ENCODE measurements around the gene DNAAF5.
"Not testable (repeated sequence)": the region's sequence is repeated elsewhere in the genome, so short reads cannot be mapped to it uniquely, and the experiment has no call there.

The DNAAF5 gene

GRCh38 chr7:730501-731439, 4.3 kb downstream of the DNAAF5 start:
- DNase-seq = no peak

DNA sequence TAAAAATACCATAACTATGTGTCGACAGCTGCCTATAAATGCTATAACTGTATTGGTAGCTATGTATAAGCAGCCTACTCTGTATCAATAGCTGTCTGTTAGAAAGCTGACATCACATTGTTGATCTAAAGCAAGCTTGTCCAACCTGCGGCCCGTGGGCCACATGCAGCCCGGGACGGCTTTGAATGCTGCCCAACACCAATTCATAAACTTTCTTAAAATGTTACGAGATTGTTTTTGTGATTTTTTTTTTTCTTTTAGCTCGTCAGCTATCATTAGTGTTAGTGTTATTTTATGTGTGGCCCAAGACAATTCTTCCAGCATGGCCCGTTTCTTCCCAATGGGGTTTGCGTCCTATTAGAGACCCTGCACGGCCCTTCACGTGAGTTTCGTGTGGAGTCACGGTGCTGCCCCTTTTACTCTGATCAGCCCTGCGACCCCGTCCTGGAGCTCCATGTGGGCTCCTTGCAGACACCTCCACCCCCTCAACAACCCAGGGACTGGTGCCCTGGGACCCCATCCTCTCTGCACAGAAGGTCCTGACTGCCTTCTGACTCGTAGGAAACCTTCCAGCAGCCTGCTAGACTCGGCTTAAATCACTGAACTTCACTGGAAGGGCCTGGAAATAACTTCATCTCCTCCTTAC, 5.1 kb downstream of the DNAAF5 start:
- no peak for DNase-seq

GRCh38 chr7:732094-732541, 5.6 kb downstream of the DNAAF5 start:
- peak in 1 of 4 experiments; percentile 12 for DNase-seq

DNA sequence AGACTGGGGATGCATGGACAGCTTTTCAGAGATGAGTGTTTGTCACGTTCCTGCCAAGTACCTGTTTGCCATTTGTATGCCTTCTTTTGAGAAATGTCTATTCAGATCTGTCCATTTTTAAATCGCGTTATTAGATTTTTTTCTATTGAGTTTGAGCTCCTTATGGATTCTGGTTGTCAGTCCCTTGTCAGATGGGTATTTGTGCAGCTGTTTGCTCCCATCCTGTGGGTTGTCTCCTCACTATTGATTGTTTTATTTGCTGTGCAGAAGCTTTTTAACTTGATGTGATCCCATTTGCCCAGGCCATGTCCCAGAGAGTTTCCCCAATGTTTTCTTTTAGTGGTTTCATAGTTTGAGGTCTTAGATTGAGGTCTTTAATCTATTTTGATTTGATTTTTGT, 6.1 kb downstream of the DNAAF5 start:
- no peak for DNase-seq

DNA sequence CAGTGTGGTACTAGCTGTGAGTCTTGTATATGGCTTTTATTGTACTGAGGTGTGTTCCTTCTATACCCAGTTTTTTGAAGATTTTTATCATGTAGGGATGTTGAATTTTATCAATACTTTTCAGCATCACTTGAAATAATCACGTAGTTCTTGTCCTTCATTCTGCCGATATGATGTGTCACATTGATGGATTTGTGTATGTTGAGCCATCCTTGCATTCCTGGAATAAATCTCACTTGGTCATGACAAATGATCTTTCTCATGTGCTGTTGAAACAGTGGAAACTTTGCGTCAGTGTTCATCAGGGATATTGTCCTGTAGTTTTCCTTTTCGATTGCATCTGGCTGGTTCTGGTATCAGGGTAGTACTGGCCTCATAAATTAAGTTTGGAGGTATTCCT, 7.7 kb downstream of the DNAAF5 start:
- no peak for DNase-seq

GRCh38 chr7:734808-735207, 8.3 kb downstream of the DNAAF5 start:
- DNase-seq = no peak

GRCh38 chr7:738241-738640, 11.7 kb downstream of the DNAAF5 start:
- no peak for DNase-seq

DNA sequence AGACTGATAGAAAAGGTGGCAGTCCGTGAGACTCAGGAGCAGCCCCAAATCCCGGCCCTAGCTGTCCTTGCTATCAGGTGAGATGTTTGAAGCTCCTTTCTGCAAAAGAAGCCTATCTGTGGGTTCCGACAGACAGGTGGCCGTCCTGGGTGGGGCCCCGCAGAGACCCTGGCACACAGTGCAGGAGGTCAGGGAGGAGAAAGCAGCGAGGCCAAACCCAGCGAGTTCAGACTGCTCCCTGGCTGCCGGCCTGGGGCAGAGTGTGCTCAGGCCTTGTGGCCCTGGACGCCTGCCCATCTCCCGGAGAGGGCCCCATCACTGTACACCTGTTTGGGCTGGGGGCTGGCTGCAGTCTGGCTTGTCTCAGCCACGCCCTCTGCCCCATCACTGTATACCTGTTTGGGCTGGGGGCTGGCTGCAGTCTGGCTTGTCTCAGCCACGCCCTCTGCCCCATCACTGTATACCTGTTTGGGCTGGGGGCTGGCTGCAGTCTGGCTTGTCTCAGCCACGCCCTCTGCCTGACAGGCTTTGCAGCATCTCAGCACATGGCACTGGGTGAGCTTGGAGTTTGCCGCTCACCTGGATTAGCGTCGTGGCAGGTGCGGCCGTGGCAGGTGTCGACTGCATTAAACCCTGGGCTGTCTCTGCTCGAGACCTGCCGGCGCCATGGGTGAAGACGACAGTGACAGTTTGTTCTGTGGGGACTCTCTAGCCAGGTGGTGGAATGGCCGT, 12.4 kb downstream of the DNAAF5 start:
- no peak for DNase-seq

GRCh38 chr7:739455-739982, 13.0 kb downstream of the DNAAF5 start:
- no peak for DNase-seq

DNA sequence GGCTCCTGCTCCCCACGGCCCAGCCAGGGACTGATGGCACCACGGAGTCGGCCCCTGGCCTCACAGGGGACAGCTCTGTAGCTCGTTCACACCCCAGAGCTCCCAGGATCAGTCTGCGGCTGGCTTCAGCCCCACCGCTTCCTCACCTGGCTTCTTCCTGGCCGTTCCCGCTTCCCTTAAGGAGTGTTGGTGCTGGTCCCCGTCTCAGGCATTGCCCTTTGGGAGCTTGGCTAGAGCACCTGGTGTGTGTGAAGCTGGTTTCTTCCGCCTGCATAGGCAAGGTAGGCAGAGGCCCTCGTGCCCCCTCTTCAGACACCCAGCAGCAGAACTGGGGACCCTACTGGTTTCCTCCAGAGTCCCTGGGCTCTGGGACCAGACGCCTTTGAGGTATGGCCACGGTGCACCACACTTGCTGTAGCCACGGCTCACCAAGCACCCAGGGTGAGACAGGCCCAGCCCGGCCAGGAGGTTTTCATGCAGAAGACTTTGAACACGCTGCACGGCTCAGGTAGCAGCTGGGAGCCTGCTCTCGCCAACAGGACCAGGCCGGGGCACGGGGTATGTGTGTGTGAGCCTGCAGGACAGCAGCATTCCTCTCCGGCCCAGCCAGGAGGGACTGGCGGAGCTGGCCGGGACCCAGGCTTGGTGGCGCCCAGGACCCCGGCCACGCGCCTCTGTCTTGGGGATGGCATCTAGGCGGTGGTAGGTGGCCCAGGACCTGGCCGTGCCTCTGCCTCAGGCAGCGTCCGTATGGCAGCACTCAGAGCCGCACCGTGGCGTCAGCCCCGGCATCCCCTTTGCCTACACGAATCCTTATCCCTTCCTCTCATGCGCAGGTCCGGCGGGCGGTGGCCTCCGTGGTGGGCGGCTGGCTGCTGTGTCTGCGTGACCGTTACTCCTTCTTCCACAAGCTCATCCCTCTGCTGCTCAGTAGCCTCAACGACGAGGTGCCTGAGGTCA, 13.8 kb downstream of the DNAAF5 start:
- no peak for DNase-seq

DNA sequence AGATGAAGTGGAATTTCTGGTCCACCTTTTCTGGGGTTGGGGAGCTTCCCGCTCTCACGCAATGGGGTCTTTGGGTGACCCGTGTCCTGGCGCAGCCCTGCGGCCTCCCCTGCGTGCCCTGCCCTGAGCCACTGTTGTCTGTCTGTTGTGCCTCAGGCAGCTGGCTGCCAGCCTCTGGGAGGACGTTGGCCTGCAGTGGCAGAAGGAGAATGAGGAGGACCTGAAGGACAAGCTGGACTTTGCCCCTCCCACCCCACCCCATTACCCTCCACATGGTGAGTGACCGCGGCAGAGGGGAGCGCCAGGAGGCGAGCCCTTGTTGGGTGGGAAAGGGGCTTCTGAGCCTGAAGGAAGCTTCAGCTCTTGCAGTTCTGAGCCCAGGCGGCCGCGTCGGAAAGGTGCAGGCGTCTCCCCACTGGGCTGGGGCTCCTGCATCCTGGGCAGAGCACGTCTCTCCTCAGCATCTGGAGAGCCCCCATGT, 14.7 kb downstream of the DNAAF5 start:
- DNase-seq = no peak

- DNase-seq = no peak
Measured at GRCh38 chr7:741850-742249, 15.4 kb downstream of the DNAAF5 start.

- no peak for DNase-seq
Measured at GRCh38 chr7:742791-743190, 16.3 kb downstream of the DNAAF5 start.

- DNase-seq = not testable (repeated sequence)
Measured at GRCh38 chr7:743341-744127, 17.0 kb downstream of the DNAAF5 start.

- not testable (repeated sequence) for DNase-seq
Measured at GRCh38 chr7:744128-744520, 17.6 kb downstream of the DNAAF5 start.

DNA sequence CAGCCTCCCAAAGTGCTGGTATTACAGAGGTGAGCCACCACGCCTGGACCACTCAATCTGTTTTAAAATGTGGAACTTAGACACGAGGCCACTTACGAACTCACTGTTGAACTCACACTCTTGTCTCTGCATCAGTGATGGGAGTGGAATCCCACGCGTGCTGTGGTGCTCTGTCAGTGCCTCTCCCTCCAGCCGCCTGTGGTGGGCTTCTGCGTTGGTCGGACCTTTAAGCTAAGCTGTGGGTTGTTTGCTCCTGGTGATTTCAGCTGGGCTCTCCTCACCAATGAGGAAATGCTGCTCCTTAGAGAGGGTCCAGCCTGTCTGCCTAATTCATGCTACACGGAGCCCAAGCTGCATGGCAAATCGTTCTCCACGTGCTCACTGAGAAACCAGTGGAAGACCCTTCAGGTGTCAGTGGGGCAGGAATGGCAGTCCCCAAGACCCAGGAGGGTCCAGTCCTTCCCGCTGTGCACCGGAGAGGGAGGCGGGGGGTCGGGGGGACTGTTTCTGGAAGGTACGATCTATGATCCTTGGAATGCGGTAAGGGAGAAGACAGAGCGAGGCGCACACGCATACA, 18.4 kb downstream of the DNAAF5 start:
- no peak for DNase-seq

- no peak for DNase-seq
Measured at GRCh38 chr7:745431-746154, 19.1 kb downstream of the DNAAF5 start.

DNA sequence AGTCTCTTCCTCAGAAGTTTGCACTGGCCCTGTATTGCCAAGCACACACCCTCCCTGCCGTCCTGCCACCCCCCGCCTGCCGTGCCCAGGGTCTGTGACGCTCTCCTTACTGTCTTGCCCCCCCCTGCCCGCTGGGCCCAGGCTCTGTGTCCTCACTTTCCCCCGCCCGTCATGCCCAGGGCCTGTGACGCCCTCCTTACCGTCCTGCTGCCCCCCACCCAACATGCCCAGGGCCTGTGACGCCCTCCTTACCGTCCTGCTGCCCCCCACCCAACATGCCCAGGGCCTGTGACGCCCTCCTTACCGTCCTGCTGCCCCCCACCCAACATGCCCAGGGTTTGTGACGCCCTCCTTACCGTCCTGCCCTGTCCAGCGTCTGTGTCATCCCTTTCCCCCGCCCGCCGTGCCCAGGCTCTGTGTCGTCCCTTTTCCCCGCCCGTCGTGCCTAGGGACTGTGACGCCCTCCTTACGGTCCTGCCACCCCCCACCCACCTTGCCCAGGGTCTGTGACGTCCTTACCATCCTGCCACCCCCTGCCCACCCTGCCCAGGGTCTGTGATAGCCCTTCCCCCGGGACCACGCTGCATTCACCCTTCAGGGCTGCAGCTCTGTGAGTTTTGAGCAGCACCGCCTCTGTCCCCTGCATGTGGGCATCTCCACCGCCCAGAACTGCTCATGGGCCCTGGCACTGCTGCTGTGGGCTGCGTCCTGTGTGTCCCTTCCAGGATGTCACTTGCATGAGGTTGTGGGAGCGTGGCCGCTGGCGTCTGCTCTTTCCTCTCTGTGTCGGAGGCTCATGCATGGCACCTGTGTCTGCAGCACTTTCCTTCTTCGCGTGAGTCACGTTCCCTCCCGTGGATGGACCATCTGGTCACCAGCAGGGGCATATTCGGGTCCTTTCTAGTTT, 19.9 kb downstream of the DNAAF5 start:
- DNase-seq = no peak

- no peak for DNase-seq
Measured at GRCh38 chr7:747186-747585, 20.7 kb downstream of the DNAAF5 start.
